Hippocampal formation (tissue), 2 donors: ENCODE results near the gene TP53BP2.

Experiments used
- DNase-seq, 2 donors: peaks; one replicate each; lab custom pipeline; 2025; lab: John Stamatoyannopoulos, UW

TP53BP2 gene

DNA sequence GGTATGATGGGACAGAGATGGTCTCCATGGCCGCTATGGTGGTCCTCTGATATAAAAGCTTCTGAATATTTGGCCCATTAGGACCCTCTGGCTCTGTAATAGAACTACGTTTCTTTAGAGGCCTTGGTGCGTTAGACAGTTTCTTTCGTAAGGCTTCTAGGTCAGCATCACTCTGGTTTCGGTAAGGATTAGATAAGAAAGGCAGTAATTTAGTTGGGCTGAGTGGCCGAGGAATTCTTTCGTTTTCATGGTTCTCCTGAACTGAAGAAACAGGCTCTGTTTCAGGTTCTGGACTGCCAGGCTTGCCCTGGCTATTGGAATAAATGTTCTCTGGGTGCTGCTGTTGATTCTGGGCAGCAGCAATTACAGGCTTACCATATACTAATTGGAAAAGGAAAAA is 49.5 kb downstream of the TP53BP2 start:
- peak in 1 of 2 donors; percentile 41 for DNase-seq

DNA sequence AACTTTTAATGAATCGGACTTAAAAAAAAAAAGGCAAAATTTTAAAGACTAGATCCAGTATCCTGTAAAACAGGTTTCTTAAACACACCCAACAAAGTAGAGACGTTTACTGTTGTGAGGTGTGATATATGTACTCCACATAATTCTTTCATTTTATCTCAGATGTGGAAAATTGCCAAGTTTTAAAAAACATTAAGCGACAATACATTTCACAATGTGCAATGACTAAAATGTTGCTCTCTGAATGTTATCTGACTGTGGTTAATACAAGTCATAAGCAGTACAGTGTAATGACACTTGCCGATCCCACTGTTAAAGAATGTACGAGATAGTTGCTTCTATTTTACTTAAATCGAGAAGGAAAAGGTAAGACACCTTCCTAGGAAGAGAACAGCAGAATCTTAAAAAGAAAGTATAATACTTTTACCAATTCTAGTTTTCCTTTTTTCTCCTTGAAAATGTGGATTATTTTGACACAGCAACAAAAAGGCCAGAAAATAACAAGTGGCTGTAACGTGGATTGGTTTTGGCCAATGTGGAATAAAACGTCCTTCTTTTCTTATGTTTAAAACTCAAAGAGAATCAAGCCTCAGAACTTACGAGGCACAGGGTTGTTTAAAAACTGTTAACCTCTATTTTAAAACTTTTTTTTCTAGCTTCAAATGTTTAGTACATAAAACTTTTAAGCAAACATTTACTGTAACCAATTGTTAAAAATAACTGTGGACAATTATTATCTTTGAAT is 51.4 kb downstream of the TP53BP2 start:
- DNase-seq: no peak

DNA sequence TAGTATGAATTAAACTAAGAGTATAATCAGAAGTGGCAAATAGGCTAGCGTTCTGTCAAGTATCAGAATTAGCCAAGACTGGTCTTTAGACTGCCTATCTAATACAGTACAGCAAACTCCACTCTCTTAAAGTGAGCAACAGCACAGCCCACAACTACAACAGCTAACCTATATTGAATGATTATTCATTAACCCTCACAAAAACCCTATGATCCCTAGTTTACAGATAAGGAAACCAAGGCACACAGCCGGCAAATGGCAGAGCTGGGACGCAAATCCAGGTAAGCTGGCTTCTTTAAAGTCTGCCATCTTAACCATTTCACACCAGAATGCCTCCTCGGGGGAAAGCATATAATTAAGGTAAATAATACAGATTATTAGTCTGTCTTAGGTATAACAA is 52.0 kb downstream of the TP53BP2 start:
- DNase-seq: no peak

DNA sequence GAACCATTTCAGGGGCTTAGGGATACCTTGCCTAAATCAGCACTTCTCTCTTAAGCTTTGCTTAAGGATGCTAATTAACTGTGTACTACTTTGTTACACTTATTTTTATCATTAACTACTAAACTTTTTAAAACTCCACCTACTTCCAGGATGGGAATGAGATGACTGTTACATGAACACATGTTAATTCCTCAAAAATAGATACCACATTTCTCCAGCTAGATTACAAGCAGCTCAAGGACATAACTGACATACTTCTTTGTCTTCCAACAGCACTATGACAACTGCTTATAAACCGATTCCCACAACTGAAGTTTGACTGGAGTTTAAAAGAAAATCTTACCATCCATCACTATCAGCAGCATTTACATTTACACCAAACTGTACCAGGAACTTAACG is 53.7 kb downstream of the TP53BP2 start:
- no peak for DNase-seq

DNA sequence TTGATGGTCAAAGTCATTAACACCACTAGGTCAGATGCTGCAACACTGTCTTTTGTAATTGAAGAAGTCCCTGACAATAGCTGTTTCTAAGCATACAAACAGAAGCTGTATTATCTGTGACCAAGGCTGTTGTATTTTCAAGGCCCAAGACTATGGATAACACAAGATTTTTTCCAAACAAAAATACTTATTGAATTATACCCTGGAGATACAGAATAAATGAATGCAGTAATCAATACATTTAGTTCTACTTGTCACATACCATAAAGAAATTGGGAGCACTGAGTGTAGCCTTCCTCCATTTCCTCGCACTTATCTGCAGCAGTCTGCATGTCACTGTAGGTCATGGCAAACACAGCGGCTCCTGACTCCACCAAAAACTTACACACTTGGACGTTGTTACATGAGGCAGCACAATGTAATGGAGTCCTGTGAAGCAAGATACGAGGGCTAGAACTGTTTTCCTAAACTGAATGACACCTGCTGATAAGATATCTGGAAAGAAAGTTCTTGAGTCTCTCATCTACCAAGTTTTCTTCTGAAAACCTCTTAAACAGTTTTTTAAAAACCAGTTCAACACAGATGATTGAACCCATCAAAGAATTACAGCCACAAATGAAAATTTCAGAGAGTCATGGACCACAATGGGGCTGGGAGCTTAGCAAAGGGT is 56.9 kb downstream of the TP53BP2 start:
- peak in 1 of 2 donors; percentile 73 for DNase-seq

DNA sequence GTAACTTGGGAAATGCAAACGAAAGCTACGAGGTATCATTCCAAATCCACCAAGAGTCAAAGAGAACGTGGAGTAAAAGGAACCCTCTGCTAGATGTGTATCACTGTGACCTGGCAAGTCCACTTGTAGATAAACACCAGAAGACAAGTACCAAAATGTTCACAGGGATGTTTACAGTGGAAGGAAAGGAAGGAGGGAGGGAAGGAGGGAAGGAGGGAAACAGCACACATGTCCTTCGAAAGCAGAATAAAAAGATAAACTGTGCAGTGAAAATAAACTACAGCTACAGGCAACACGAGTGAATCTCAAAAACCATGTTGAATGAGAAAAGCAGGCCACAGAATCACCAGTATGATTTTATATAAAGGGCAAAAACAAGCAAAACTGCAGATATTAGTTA is 59.9 kb downstream of the TP53BP2 start:
- DNase-seq: no peak

DNA sequence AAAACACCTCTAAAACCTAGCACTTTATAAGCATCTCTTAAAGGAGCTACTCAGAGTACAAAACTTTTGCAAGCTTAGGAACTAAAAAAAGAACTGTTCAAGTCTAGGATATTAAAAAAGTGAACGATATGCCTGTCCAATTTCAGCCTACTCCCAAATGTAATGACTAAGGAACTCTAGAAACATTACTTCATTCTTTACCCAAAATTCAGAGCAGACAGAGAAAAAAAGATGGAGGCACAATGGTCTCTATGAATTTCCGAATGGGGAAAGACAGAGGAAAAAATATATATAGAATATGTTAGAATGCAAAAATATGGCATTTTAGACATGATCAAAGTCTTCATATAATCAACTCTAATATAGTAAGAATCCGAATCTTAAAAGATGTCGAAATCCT is 61.2 kb downstream of the TP53BP2 start:
- no peak for DNase-seq

DNA sequence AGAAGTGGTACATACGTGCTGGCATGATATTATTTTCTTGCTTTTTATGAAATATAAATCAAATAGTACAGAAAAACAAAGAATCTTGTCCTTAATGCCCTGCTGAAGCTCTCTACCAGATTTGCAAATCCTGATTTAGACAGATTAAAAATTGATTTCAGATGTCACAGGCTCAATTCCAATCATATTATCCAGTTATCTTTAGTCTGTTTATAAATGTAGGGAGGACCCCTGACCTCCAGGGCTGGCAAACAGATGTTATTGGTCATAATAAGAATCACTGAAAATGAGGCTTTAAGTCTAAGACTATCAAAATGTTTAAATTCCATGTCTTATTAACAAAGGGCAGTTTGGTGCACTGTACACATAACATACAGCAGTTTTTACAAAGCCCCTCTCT is 62.1 kb downstream of the TP53BP2 start:
- no peak for DNase-seq

DNA sequence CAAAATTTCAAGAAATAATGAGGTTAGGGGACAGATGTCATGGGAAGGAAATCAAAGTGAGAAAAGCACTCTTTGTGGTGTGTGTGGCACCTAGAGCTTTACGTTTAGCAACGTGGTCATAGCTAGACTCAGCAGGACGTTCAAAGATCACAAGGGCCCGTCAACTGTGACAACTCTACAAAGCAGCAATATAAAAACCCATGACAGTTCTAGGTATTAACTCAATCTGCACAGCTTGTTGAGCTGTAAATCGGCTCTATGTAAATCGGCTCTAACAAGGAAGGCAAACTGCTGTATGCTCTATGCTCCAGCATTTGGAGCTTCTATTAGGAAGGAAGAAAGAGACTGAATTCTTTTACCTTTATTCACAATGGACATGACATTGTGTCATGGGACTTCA is 64.8 kb downstream of the TP53BP2 start:
- DNase-seq: no peak

DNA sequence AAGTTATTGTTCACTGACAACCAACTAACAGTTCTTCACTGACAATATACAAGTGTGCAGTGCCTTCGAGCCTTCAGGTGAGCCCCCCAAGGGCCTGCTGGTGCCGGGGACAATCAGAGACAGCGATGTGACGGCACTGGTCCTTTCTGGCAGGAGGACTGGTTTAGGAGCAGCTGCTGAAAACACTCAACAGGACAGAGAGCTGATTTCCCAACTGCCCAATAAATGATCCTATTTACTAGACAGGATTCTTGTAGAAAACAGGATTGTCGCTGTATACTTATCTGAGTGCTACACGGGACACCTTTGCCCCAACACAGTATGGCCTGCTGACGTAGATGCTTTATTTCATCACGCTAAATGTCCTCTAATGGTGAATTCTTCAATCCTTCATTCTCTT is 65.4 kb downstream of the TP53BP2 start:
- DNase-seq: no peak

DNA sequence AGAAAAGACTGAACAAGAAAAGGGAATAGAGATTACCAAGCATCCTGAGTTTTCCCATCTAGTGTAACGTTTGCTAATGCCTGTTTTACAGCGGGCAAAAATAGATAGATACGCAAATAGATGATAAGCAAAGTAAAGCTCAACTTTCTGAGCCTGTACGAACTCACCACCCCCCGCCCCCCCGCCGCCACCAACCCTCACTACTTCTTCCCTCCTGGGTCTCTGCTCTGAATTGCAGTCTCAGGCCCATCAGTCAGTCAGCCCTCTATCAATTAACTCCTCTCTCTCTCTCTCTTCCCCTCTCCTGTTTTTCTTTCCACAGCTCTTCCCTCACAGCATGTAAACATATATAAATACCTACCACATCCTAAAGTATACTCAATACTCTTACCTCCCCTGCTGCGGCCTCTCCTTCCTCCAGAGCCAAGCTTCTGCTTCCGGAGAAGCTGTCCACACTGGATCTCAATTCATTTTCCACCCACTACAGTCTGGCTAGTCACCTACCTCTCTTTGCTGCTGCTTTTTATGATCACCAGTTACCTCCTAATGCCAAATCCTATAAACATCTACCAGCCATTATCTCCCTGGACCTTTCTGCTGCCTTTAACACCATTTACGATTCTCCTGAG is 68.8 kb downstream of the TP53BP2 start:
- DNase-seq: no peak

DNA sequence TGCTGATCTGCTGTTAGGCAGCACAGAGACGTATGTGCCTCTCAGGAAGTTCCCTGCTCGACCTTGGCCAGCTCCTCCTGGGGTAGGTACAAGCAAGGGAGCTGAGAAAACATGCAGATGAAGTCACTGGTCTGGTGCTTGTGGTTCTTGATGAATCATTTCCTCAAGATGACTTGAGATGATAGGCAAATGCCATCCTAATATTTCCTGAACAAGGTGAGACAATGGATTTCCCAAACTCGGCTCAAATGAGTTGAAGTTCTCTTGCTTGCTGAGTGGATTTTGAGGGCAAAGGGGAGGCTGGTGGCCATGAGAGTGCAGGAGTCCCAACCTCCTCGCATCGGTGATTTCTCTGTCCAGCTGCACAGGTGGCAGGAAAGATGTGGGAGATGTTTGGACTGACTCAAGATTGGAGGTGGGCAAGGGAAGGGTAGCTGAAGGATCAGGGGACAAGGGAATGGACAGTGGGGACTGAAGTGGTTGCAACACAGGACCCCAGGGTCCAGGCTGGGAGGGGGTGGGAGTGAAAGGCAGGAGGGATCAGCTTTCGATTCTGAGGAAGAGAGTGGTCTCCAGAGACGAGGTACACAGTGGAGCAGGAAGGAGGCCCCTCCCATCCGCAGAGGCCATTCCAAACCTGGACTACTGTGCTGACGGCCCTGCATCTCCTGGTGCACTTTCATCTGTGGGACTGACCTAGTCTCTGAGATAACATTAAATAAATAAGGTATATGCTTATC is 69.5 kb downstream of the TP53BP2 start:
- no peak for DNase-seq

DNA sequence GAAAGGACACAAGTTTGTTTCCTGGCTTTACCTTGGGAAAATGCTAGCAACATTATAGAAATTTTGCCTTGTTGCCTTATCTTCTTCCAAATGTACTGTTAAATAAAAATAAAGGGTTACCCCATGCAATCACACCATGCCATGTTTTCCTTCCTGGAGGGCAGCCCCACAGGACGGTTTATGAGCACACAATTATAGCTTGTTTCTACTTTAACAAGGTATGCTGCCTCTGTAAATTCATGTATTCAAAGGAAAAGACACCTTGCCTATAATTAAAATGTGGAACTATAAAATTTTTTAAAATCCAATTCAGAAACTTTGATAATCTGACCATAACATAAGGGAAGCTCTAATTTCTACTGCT is 70.1 kb downstream of the TP53BP2 start:
- DNase-seq: no peak

DNA sequence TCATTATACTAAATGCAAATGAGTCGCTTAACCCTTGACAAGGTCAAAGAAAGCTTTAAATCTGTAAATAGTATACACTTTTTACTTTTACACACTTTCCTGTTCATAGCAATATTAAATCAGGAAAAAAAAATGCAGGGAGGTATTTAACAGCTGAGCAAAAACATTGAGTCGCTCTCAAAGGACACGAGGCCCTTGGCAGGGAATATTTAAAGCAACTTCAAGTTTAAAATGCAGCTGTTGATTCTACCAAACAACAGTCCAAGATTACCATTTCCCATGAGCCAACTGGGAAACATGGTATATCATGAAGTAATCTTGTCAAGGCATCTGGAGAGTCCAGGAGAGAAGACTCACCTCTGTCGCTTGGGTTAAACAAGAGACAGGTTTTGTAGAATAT is 70.7 kb downstream of the TP53BP2 start:
- no peak for DNase-seq

DNA sequence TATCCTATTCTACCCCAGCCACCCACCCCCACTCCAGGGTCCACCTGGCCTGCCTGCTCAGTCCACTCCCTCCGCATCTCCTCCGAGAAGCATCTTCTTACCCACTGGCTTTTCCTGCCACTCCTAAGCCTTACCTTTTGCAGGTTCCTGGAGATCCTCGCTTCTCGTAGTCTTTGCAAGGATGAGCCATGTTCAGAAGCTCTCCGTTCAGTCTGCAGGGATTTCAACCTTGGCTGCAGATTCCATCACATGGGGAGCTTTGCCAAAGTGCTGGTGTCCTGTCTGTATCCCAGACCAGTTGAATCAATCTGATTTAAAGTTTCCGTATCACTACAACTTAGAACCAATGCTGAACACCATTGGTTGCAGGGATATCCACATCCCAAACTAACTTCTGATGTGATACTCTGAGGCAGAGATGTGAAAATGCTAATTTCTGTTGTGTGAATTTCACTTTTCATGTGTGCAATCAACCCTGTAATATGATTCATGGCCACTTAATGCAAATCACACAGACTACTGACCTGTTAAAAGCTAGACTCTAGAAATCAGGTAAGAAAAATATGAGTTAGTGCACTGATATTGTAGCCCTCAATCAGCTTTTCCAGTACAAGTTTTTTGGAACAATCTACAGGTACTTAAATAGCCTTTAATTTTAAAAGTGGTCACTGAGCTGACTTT is 71.5 kb downstream of the TP53BP2 start:
- DNase-seq: no peak

DNA sequence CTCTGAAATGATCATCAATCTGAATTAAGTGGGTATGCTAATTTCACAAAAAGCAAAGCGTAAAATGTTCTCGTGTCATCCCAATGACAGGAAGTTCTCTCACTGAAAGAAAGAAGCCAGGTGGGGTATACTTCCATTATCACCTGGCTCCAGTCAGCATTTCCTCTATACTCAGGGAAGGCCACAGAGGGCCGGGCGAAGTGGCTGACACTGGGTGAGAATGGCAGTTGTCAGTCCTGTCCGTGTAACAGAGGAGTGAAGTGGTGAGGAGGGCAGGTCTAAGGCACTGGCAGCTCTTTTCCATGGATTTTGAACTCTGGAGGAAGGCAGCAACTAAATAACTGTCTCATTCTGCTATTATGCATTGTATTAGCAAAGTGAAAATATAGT is 73.0 kb downstream of the TP53BP2 start:
- no peak for DNase-seq

DNA sequence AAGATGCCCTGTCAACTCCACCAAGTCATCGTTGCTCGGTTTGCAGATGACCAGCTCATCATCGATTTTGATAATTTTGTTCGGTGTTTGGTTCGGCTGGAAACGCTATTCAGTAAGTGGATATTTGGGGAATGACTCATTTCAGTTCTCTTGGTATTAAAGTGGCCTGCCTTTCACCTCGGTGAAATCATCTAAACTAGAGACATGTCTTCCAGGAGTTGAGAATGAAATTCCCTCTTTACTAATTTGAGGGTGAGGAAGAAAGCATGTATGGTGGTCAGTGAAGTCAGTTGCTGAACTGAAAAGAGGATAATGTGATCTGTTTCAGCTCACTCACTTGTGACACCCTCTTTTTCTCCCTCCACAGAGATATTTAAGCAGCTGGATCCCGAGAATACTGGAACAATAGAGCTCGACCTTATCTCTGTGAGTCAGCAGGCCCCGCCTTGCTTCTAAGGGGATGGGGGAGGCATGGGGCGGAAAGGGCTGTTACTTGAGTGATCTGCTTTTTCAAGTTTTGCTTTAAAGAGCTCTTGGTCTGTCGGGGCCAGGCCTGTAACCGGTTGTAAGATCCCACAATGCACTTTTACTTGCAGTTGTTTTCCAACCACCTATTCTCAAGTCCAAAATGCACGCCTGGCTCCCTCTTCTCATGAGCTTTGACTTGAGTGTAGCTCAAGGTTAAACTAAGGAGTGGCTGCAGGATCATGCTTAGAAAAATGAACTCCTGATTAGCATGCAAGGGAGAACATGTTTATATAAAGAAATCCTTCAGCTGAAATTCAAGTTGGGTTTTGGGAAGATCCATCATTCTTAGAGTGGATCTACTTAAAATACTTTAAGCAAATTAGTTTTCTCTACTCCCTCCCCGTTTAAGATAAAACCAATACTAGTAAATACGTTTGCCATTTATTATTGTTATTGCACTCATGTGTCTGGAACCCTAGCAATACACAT is 73.7 kb downstream of the TP53BP2 start:
- no peak for DNase-seq

DNA sequence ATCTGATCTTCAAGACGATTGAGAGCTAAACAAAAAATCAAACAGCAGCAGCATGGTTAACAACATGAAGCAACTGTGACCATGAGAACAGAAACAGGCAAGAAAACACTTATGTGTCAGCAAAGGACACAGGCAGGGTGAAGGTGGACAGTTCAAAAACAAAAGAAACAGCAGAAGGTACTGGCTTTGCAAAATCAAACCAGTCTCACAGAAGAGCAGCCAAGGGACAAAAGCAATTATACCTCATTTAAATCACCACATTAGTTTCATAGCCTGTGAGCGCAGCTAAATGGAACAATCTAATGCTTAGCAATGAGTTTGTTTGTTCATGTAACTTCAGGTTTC is 74.3 kb downstream of the TP53BP2 start:
- no peak for DNase-seq

DNA sequence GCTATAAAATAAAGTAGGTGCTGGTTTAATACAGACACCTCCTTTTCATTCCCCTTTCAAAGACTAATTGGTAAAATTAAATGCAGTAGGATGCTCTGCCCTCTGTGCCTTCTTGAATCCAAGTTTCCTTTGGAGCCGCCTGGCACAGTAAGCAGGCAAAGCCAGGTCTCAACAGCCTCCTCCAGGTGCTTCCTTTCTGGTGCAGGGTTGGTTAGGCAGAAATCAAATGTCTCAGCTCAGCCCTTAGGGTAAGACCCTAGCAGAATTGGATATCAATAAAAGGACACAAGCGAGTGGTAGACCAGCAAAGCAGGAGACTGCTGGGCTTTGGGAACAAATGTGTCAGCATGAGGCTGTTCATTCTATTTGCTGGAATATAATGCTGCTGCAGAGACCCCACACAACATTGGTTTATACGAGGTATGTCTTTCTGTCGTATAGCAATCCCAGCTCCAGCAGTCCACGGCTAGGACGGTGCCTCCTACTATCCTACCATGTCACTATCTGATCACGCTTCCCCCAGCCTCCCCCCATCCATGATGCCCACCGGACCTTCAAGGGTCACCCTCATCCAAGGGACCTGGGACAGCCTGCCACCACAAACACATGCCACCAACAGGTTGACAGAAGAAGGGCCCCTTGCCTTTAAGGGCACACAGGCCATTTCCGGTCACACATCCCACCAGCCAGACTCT is 75.0 kb downstream of the TP53BP2 start:
- no peak for DNase-seq

DNA sequence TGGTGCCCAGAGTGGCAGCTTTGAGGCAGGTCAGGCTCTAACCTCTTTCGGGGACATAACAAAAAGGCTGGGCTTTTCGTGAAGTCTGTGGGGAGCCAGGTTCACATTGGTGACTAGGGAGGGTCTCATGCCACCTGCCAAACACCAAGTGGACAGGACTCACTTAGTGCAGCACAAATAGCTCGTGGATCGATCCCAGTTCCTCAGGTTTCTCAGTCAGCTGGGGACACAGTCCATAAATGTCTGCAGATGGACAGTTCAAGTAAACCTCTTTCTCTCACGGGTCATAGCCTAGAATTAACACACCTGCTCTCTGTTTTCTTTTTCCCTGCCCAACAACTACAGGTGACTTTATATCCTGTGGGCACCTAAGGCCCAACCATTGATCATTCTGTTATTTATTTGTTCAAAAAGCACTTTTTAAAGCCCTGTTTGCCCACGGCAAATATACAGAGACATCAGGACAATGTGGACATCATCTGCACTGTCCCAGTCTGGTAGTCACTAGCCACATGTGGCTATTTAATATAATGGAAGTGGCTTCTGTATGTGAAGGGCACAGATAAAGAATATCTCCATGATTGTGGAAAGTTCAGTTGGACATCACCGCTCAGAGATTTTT is 79.9 kb downstream of the TP53BP2 start:
- no peak for DNase-seq
